Measurements from ENCODE around the gene FRAS1. TPM values are rescaled to one million over a fixed set of nuclear protein-coding genes. Genes with fewer than 3 reads are reported as not detected.
A peak's percentile ranks its signal among the peaks of the same experiment; 100 is the strongest.
"Not testable (repeated sequence)": the region's sequence is repeated elsewhere in the genome, so short reads cannot be mapped to it uniquely, and the experiment has no call there.

Gene FRAS1
- total RNA-seq, 1 donor from 2014 or later: 0.20 TPM

GRCh38 chr4:78545275-78546246, 488.4 kb downstream of the FRAS1 start:
- DNase-seq (ENCODE audit: low read depth in 2 of 2): peak in 1 of 2 donors; percentile 48

- DNase-seq (ENCODE audit: low read depth in 2 of 2): not testable (repeated sequence)
Observed at GRCh38 chr4:78547899-78548298, 490.8 kb downstream of the FRAS1 start.

GRCh38 chr4:78548889-78549288, 491.8 kb downstream of the FRAS1 start:
- not testable (repeated sequence) for DNase-seq (ENCODE audit: low read depth in 2 of 2)

GRCh38 chr4:78551420-78552351, 494.6 kb downstream of the FRAS1 start, which contains the start of gene ANXA3:
ANXA3 (plus strand) TSS chr4:78551770; CDS start chr4:78554474, 2,704 bp downstream.
- DNase-seq (ENCODE audit: low read depth in 2 of 2): peak; percentile 27 to 31

- DNase-seq (ENCODE audit: low read depth in 2 of 2): peak; percentile 17 to 49
Observed at GRCh38 chr4:78552389-78553042, 495.4 kb downstream of the FRAS1 start.

GRCh38 chr4:78553043-78553396, 495.9 kb downstream of the FRAS1 start:
- DNase-seq (ENCODE audit: low read depth in 2 of 2): no peak

DNA sequence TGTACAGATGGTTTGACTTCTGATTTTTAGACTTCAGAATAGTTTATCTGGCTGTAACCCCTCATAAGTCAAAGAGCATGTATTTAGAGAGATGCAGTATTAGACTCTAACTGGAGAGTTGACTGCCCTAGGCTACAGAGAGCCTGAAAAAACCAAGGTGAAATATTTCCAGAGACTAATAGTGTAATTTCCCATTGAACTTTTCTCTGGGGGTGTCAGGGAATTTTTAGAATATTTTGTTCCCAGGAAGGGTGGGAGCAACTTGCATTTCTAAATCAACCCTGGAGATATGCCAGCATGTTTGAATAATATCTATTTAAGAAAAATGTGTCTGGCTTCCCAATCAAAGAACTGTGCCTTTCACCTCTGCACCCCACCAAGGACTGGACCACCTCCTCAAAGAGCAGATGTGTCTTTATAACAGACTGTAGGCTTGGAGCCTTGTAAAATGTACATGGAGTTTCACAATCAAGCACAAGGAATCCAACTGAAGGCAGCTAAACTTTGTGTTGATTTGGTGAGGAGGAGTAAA, 496.5 kb downstream of the FRAS1 start:
- DNase-seq (ENCODE audit: low read depth in 2 of 2): no peak

DNA sequence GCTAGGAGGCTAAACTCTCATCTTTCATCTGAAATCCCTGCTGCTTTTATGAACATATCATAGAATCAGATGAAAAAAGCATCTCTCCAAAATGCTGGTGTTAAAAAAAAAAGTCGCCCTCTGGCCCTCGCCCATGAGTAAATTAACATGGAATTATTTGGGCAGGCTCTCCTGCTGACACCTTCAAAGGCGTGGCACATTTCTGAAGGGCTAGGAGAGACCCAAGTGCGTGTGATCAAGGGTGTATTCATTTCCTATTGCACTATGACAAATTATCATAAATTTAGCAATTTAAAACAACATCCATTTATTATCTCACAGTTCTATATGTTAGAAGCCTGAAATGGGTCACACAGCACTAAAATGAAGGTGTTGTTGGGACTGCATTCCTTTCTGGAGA, 499.5 kb downstream of the FRAS1 start:
- DNase-seq (ENCODE audit: low read depth in 2 of 2): no peak

GRCh38 chr4:78557841-78558240, 500.7 kb downstream of the FRAS1 start:
- no peak for DNase-seq (ENCODE audit: low read depth in 2 of 2)

DNA sequence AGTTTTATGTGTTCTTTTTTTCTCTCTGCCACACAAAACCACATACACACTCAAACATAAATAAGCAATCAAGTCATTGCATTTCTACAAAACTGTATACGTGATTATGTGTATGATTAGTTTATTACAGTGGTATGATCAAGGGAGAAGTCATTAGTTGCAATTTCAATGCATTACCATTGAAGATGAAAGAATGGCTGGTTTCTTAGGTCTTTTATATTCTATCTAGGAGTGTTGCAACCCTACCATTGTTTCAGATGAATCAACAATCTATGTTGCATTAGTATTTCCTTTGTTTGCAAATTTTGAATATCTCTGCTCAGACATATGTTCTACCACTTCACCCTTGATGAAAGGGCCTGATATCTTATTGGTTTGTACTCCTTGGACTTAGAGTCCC, 501.3 kb downstream of the FRAS1 start:
- DNase-seq (ENCODE audit: low read depth in 2 of 2): peak in 1 of 2 donors; percentile 52

DNA sequence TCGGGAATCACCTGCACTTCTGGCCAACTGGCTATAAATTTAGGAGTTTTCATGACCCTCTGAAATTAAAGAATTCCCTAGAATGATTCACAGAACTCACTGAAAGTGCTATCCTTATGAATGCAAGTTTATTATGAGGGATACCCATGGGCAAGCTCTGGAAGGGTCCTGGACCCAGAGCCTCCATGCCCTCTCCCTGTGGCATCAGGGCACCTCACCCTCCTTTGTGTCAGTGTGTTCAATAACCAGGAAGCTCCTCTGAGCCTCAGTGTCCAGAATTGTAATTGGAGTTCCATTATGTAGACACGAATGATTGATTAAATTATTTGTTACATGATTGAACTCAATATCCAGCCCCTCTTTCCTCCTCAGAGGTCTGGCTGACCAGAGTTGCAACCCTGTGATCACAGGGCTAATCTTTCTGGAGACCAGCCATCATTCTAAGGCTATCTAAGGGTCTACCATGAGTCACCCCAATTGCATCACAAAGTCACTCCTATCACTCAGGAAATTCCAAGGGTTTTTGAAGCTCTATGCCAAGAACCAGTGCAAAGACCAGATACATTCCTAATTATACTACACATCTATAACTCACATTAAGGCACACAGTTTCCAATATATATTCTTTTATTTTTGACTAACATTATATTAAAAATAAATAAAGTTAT, 503.3 kb downstream of the FRAS1 start:
- DNase-seq (ENCODE audit: low read depth in 2 of 2): peak; percentile 27 to 88

- DNase-seq (ENCODE audit: low read depth in 2 of 2): peak in 1 of 2 donors; percentile 37
Observed at GRCh38 chr4:78561677-78562076, 504.6 kb downstream of the FRAS1 start.

DNA sequence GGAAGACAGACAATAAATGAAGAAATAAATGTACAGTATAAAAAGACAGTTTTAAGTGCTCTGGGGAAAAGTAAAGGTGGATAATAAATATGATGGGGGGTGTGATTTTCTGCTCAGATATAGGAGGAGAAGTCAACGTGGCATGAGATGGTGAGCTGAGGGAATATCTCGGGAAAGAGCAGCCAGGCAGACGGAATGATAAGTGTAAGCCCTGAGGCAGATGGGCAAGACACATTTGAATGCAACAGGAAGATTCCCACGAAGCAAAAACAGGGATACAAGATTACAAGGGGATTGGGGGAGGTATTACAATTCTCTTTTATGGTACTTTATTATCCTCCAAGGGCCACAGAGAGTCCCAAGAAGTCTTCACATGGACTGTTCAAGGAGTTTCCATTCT, 505.6 kb downstream of the FRAS1 start:
- DNase-seq (ENCODE audit: low read depth in 2 of 2): no peak

- DNase-seq (ENCODE audit: low read depth in 2 of 2): peak in 1 of 2 donors; percentile 31
Observed at GRCh38 chr4:78565971-78566372, 508.8 kb downstream of the FRAS1 start.

DNA sequence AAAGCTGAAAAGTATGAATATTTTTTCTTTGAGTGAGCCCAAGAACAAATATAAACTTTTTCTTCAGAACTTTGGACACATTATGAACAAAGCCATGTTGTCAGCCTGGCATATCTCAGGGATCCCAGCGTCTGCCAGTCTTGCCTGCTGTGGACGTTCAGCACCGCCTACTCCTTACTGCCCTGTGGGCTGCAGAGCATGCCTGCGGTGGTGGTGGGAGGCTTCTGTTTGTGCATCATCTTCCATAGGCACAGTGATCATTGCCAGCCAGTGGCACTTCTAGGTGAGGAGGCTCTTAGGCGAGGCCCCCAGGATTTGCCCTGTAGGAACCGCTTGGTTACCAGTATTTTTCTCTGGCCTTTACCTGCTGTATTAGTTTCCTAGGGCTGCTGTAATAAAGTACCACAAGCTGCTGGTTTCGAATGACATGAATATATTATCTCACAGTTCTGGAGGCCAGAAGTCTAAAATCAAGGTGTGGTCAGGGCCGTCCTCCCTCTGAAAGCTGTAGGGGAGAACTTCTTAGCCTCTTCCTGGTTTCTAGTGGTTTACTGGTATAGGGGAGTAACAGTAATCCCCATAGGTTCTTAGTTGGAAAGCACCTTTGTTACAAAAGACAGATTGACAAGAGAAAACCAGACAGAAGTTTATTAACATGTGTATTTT, 509.8 kb downstream of the FRAS1 start:
- DNase-seq (ENCODE audit: low read depth in 2 of 2): no peak

DNA sequence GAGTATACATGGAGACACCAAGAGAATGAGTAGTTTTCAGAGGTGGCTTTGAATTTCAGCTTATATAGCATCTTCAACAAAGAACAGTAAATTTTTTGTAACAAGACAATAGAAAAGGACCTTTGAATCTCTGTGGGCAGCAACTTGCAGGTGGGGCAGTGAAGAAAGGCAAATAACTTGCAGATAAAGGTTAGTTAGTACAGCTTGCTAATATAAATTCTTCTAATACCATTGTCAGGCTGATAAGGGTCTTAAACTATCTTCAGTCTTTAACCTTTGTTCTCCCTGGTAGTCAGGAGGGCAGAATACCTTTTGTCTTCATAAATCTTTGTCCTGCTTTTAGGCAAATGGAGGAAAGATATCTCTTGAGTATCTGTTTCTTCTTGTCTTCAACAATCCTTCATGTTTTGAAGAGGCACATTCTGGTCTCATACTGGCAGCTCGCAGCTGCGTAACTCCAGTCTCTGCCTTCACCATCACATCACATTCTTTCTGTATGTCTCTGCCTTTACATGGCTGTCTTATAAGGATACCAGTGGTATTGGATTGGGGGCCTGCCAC, 510.5 kb downstream of the FRAS1 start:
- DNase-seq (ENCODE audit: low read depth in 2 of 2): no peak

DNA sequence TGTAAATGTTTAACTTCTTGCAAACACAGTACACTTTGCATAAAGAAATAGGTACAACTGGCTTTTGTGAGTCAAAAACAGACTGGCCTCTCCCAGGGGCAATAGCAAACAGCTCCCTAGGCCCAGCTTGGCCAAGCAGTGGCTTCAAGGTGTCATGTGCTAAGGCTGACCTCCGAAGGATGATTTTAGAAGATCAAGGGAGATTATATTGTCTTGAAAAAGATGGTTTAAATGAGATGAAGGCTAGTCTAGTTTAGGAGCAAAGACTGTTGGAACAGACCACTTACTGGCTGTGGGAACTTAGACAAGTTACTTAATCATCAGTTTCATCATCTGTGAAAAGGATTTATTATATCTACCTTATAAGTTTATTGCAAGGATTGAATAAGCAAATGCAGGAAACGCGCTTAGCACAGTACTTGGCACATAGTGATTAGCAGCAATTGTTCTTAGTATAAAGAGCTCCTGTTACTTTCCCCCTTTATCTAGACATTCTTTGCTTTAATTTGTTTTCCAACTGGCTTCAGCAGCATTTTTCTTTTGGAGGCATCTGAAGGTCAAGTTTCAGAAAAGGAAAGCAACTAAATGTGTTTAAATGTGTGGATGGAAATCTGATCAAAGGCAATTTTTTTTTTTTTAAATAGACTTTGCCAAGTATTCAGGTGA, 511.6 kb downstream of the FRAS1 start:
- no peak for DNase-seq (ENCODE audit: low read depth in 2 of 2)

DNA sequence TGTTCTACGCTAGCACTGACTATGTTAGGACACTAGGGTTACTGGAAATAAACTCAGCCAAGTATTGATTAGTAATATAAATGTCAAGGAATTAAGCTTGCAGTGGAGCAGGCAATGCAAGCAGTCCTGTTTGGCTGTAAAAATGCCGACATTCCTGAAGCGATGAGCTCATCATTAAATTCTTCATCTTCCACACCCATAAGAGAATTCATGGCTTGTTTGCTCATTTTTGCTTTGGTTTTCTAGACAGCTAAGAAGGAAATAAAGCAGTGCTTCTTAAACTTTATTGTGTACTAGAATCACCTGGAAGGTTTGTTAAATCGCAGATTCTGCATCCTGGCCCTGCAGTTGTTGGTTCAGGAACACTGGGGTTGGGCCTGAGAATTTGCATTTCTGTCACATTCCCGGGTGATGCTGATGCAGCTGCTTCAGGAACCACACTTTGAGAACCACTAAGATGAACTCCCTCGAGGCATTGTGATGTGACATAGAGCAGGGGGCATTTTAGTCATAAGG, 512.2 kb downstream of the FRAS1 start:
- peak; percentile 29 to 78 for DNase-seq (ENCODE audit: low read depth in 2 of 2)

DNA sequence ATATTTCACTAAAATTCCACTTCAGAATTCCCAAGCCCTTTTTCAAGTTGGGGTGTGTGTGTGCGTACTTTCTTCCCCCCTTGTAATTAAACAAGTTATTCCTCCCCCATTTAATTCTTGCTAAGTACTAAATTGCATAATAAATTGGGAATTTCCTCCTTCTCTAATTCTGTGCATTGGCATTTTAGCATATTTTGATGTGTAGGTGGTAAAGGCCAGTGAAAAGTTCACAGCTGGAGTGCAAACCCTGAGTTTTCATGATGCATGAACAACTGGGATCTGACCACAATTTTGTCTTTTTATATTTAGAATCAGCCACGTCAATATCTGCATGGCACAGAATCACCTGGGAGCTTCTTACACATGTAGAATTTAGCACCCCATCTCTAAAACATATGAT, 513.0 kb downstream of the FRAS1 start:
- DNase-seq (ENCODE audit: low read depth in 2 of 2): no peak

All from lung microvascular endothelial cell (primary cell).